ENCODE measurements around the gene PHF3. TPM values are rescaled to one million over a fixed set of nuclear protein-coding genes. Genes with fewer than 3 reads are reported as not detected.

The PHF3 gene, protein sequence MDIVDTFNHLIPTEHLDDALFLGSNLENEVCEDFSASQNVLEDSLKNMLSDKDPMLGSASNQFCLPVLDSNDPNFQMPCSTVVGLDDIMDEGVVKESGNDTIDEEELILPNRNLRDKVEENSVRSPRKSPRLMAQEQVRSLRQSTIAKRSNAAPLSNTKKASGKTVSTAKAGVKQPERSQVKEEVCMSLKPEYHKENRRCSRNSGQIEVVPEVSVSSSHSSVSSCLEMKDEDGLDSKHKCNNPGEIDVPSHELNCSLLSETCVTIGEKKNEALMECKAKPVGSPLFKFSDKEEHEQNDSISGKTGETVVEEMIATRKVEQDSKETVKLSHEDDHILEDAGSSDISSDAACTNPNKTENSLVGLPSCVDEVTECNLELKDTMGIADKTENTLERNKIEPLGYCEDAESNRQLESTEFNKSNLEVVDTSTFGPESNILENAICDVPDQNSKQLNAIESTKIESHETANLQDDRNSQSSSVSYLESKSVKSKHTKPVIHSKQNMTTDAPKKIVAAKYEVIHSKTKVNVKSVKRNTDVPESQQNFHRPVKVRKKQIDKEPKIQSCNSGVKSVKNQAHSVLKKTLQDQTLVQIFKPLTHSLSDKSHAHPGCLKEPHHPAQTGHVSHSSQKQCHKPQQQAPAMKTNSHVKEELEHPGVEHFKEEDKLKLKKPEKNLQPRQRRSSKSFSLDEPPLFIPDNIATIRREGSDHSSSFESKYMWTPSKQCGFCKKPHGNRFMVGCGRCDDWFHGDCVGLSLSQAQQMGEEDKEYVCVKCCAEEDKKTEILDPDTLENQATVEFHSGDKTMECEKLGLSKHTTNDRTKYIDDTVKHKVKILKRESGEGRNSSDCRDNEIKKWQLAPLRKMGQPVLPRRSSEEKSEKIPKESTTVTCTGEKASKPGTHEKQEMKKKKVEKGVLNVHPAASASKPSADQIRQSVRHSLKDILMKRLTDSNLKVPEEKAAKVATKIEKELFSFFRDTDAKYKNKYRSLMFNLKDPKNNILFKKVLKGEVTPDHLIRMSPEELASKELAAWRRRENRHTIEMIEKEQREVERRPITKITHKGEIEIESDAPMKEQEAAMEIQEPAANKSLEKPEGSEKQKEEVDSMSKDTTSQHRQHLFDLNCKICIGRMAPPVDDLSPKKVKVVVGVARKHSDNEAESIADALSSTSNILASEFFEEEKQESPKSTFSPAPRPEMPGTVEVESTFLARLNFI (N-terminal part only)
- 7.4 to 13.6 TPM (median 9.2 TPM) in 5 replicates for total RNA-seq (2022; extraction: Qiagen RNA extraction)

DNA sequence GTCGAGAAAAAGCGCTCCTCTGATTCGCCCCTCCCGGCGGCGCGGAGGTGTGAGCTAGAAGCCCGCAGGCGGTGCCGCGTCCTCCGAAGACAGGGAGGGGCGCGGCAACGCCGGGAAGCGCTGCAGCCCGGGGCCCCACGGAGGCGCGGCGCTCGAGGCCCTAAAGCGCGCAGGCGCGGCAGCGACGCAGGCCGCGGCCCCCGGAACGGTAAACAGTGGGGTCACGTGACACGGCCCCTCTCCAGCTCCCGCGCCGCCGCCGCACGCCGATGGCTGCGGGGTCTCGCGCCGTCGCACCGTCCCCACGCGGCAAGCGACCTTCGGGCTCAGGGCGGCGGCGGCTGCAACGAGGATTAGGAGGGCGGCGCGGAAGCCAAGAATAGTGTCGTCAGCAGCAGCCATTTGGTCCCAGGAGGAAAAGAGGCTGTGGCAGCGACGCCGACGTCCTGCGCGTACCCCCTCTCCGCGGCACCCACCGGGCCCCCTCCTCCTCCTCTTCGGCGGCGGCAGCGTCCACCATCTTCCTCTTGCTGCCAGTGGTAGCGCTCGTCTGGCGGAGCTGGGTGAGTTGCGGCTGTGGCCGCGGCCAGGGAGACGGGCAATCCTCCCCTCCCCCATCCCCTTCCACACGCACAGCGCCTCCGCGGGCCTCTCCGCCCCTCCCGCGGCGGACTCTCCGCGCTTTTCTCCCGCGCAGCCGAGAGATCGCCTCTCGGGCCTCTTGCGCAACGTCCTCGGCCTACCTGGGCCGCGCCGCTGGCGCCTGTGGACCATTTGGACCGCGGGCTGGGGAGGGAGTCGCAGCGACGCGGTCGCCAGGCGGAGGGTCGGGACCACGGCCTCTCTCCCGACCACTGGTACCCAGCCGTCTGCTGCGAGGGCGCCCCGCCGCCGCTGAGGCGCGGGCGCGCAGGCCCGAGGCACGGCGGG is at the start of gene PHF3:
Gene PHF3 (plus strand): TSS at position 215 of the 930 bp plus-strand sequence. CDS start 10,750 bp downstream, outside the sequence.

Other genes with a start within 250 kb of the PHF3 start
- gene PTP4A1, start 63.3 kb upstream of the PHF3 start, total RNA-seq (2022; extraction: Qiagen RNA extraction): 78.2 to 98.2 TPM (median 83.9 TPM) in 5 replicates